HEK293 (cell line): ENCODE measurements around the gene PPFIBP1.

Experiments used
- SP2 ChIP-seq: fragments of 450-650 bp; formaldehyde crosslinking; IDR thresholded peaks from 2 replicates; pipeline ENCODE4 v1.5.1; 2016; ENCODE audit warnings: missing biosample characterization, missing genetic modification characterization
- TCF7L2 ChIP-seq: IDR thresholded peaks from 2 replicates; pipeline ENCODE4 v1.6.1; 2011; ENCODE audit warnings: low read depth, mild to moderate bottlenecking, inconsistent platforms, low read length, moderate library complexity, borderline replicate concordance
- ZNF768 ChIP-seq: fragments of 450-650 bp; formaldehyde crosslinking; IDR thresholded peaks from 2 replicates; pipeline ENCODE4 v1.5.1; 2018; ENCODE audit warnings: missing biosample characterization, mild to moderate bottlenecking, missing genetic modification characterization
- ZNF776 ChIP-seq: fragments of 450-650 bp; formaldehyde crosslinking; IDR thresholded peaks from 2 replicates; pipeline ENCODE4 v1.5.0; 2017; ENCODE audit warnings: missing biosample characterization, missing genetic modification characterization, borderline replicate concordance
- TF ChIP-seq, protein P1 (sequence below): fragments of 450-650 bp; formaldehyde crosslinking; IDR thresholded peaks from 2 replicates; pipeline ENCODE4 v1.5.1; 2016; ENCODE audit warnings: missing biosample characterization, missing genetic modification characterization
- TF ChIP-seq, protein P2 (sequence below): fragments of 450-650 bp; formaldehyde crosslinking; IDR thresholded peaks from 2 replicates; pipeline ENCODE4 v1.5.1; 2017; ENCODE audit warnings: missing biosample characterization, missing genetic modification characterization

GRCh38 chr12:27709212-27709931 is 185.4 kb downstream of the PPFIBP1 start:
- TF ChIP-seq, protein P1, sequence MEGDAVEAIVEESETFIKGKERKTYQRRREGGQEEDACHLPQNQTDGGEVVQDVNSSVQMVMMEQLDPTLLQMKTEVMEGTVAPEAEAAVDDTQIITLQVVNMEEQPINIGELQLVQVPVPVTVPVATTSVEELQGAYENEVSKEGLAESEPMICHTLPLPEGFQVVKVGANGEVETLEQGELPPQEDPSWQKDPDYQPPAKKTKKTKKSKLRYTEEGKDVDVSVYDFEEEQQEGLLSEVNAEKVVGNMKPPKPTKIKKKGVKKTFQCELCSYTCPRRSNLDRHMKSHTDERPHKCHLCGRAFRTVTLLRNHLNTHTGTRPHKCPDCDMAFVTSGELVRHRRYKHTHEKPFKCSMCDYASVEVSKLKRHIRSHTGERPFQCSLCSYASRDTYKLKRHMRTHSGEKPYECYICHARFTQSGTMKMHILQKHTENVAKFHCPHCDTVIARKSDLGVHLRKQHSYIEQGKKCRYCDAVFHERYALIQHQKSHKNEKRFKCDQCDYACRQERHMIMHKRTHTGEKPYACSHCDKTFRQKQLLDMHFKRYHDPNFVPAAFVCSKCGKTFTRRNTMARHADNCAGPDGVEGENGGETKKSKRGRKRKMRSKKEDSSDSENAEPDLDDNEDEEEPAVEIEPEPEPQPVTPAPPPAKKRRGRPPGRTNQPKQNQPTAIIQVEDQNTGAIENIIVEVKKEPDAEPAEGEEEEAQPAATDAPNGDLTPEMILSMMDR (tag by site-specific recombination) = no peak
- no peak for TF ChIP-seq SP2 (tag by site-specific recombination)
- TF ChIP-seq ZNF776 (tag by site-specific recombination) = no peak
- TF ChIP-seq ZNF768 (tag by site-specific recombination) = no peak
- no peak for TF ChIP-seq TCF7L2
- TF ChIP-seq, protein P2, sequence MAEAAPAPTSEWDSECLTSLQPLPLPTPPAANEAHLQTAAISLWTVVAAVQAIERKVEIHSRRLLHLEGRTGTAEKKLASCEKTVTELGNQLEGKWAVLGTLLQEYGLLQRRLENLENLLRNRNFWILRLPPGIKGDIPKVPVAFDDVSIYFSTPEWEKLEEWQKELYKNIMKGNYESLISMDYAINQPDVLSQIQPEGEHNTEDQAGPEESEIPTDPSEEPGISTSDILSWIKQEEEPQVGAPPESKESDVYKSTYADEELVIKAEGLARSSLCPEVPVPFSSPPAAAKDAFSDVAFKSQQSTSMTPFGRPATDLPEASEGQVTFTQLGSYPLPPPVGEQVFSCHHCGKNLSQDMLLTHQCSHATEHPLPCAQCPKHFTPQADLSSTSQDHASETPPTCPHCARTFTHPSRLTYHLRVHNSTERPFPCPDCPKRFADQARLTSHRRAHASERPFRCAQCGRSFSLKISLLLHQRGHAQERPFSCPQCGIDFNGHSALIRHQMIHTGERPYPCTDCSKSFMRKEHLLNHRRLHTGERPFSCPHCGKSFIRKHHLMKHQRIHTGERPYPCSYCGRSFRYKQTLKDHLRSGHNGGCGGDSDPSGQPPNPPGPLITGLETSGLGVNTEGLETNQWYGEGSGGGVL (tag by site-specific recombination) = no peak
